ENCODE measurements around the gene ADAM10.

The ADAM10 gene

DNA sequence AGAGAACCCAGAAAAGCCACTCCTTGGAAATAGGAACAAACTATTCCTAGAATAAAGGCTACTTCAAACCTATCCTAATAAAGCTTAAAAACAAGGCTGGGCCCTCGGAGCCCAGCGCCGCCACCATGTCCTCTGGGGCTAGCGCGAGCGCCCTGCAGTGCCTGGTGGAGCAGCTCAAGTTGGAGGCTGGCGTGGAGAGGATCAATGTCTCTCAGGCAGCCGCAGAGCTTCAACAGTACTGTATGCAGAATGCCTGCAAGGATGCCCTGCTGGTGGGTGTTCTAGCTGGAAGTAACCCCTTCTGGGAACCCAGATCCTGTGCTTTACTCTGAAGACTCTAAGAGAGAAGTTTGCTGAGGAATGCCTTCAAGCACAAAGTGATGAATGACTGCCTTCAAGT lies 63.2 kb downstream of the ADAM10 start:
- DNase-seq (ENCODE audit: low spot score), result no peak
- TF ChIP-seq, protein P1, sequence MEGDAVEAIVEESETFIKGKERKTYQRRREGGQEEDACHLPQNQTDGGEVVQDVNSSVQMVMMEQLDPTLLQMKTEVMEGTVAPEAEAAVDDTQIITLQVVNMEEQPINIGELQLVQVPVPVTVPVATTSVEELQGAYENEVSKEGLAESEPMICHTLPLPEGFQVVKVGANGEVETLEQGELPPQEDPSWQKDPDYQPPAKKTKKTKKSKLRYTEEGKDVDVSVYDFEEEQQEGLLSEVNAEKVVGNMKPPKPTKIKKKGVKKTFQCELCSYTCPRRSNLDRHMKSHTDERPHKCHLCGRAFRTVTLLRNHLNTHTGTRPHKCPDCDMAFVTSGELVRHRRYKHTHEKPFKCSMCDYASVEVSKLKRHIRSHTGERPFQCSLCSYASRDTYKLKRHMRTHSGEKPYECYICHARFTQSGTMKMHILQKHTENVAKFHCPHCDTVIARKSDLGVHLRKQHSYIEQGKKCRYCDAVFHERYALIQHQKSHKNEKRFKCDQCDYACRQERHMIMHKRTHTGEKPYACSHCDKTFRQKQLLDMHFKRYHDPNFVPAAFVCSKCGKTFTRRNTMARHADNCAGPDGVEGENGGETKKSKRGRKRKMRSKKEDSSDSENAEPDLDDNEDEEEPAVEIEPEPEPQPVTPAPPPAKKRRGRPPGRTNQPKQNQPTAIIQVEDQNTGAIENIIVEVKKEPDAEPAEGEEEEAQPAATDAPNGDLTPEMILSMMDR (IDR thresholded peaks at IDR 0.05; ENCODE audit: extremely low read depth, missing control alignments), result no peak

DNA sequence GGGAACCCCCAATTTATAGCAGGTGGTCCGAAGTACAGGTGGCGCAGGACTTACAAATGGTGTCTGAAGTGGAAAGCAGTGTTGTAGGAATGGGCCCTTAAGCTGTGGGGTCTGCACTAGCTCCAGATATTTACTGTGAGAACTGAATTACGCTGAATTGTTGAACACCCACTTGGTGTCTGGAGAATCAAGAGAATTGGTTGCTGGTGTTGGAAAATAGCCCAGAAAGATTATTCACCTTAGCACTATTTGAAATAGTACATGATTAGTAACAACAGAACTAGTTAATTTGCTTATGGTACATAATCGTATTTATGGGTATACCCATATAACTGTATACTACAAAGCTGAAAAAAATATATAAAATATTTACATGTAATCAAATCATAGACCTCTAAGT lies 64.8 kb downstream of the ADAM10 start:
- DNase-seq (ENCODE audit: low spot score), result no peak
- TF ChIP-seq, protein P1 (IDR thresholded peaks at IDR 0.05; ENCODE audit: extremely low read depth, missing control alignments), result no peak

- DNase-seq (ENCODE audit: low spot score), result no peak
- TF ChIP-seq, protein P1 (IDR thresholded peaks at IDR 0.05; ENCODE audit: extremely low read depth, missing control alignments), result no peak
Measured at GRCh38 chr15:58684036-58684710, 65.3 kb downstream of the ADAM10 start.

DNA sequence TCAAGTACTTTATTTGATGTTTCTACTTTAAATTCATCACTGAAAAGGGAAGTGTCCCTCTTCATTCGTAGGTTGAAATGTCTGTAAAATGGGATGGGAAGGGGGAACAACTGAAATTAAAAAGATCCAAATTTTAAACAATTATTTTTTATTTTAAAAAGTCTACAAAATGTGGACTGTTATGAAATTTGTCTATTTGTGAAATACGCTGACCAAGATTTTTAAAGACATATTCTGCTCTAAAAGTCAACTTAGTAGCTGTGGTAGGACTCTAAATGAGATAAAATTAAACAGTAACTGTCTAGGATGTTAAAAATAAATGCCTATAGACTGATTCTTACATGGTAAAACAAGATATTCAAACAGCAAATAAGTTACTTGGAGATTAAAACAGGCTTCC lies 67.3 kb downstream of the ADAM10 start:
- DNase-seq (ENCODE audit: low spot score), result no peak
- TF ChIP-seq, protein P1 (IDR thresholded peaks at IDR 0.05; ENCODE audit: extremely low read depth, missing control alignments), result no peak

GRCh38 chr15:58678683-58679082 lies 70.8 kb downstream of the ADAM10 start:
- no peak for DNase-seq (ENCODE audit: low spot score)
- TF ChIP-seq, protein P1 (IDR thresholded peaks at IDR 0.05; ENCODE audit: extremely low read depth, missing control alignments), result no peak

- TF ChIP-seq, protein P1 (IDR thresholded peaks at IDR 0.05; ENCODE audit: extremely low read depth, missing control alignments), result no peak
- no peak for DNase-seq (ENCODE audit: low spot score)
Measured at GRCh38 chr15:58677426-58677825, 72.1 kb downstream of the ADAM10 start.

- TF ChIP-seq, protein P1 (IDR thresholded peaks at IDR 0.05; ENCODE audit: extremely low read depth, missing control alignments), result no peak
- no peak for DNase-seq (ENCODE audit: low spot score)
Measured at GRCh38 chr15:58676766-58677165, 72.7 kb downstream of the ADAM10 start.

Data from GM20000 (cell line).